HepG2 (cell line): ENCODE measurements around the gene LUZP1. TPM values are rescaled to one million over a fixed set of nuclear protein-coding genes. Genes with fewer than 3 reads are reported as not detected.

Experiments used
- CCAR2 ChIP-seq: fragments of 200-400 bp; formaldehyde crosslinking; optimal IDR thresholded peaks from 2 replicates; pipeline ENCODE3; 2018; ENCODE audit warnings: low read depth, mild to moderate bottlenecking, low read length, moderate library complexity
- DDIT3 ChIP-seq: sonication (generic); formaldehyde crosslinking; IDR thresholded peaks from 2 replicates; pipeline ENCODE4 v1.4.0; 2020; ENCODE audit warnings: mild to moderate bottlenecking, missing genetic modification reagents
- FOXA1 ChIP-seq, 2 experiments: fragments of 450-650 bp in 1 of 2; sonication (generic) in 1 of 2; formaldehyde crosslinking in 1 of 2; IDR thresholded peaks; 2 replicates each; pipeline versions ENCODE4 v1.4.0 to v1.6.1; 2016 to 2020; ENCODE audit warnings: missing genetic modification reagents in 1 of 2
- HNRNPK ChIP-seq: fragments of 200-400 bp; formaldehyde crosslinking; IDR thresholded peaks from 2 replicates; pipeline ENCODE4 v1.6.1; 2018; ENCODE audit warnings: low read length, low read depth, moderate library complexity, mild to moderate bottlenecking; ENCODE audit not compliant: poor library complexity, severe bottlenecking
- MEF2D ChIP-seq: sonication (generic); formaldehyde crosslinking; IDR thresholded peaks from 2 replicates; pipeline ENCODE4 v1.5.1; 2020; ENCODE audit warnings: mild to moderate bottlenecking, missing genetic modification reagents
- MIER3 ChIP-seq: IDR thresholded peaks from 2 replicates; pipeline ENCODE4 v1.6.1; 2016; ENCODE audit warnings: missing compliant biosample characterization, borderline replicate concordance
- MIXL1 ChIP-seq: IDR thresholded peaks from 2 replicates; pipeline ENCODE4 v1.6.1; 2016
- MXD4 ChIP-seq: IDR thresholded peaks from 2 replicates; pipeline ENCODE4 v1.6.1; 2016; ENCODE audit warnings: mild to moderate bottlenecking, missing biosample characterization, missing genetic modification reagents
- NFATC3 ChIP-seq: sonication (generic); formaldehyde crosslinking; IDR thresholded peaks from 2 replicates; pipeline ENCODE4 v1.5.1; 2020; ENCODE audit warnings: mild to moderate bottlenecking, missing genetic modification reagents
- NFKB2 ChIP-seq: sonication (generic); formaldehyde crosslinking; IDR thresholded peaks from 2 replicates; pipeline ENCODE4 v1.4.0; 2020; ENCODE audit warnings: missing genetic modification reagents, borderline replicate concordance
- PCBP1 ChIP-seq: fragments of 200-400 bp; formaldehyde crosslinking; IDR thresholded peaks from 2 replicates; pipeline ENCODE4 v1.6.1; 2017; ENCODE audit warnings: mild to moderate bottlenecking, low read depth, low read length, borderline replicate concordance
- RFX3 ChIP-seq: IDR thresholded peaks from 2 replicates; pipeline ENCODE4 v1.6.1; 2016; ENCODE audit warnings: missing biosample characterization, missing genetic modification reagents
- RFX5 ChIP-seq: IDR thresholded peaks from 2 replicates; pipeline ENCODE4 v1.6.1; 2011; ENCODE audit warnings: low read depth, low read length, improper control_type of control experiment
- SETDB1 ChIP-seq: sonication (generic); formaldehyde crosslinking; IDR thresholded peaks from 2 replicates; pipeline ENCODE4 v1.5.1; 2020; ENCODE audit warnings: missing genetic modification reagents, mild to moderate bottlenecking, borderline replicate concordance
- SMC3 ChIP-seq: IDR thresholded peaks from 2 replicates; pipeline ENCODE4 v1.6.1; 2011; ENCODE audit warnings: low read length, improper control_type of control experiment
- SMYD3 ChIP-seq: sonication (generic); formaldehyde crosslinking; IDR thresholded peaks from 2 replicates; pipeline ENCODE4 v1.8.1; 2023; ENCODE audit warnings: mild to moderate bottlenecking, missing genetic modification reagents
- SP4 ChIP-seq: sonication (generic); formaldehyde crosslinking; IDR thresholded peaks from 2 replicates; pipeline ENCODE4 v1.8.1; 2023; ENCODE audit warnings: mild to moderate bottlenecking, missing genetic modification reagents
- ZBTB37 ChIP-seq: sonication (generic); formaldehyde crosslinking; IDR thresholded peaks from 2 replicates; pipeline ENCODE4 v1.4.0; 2020; ENCODE audit warnings: mild to moderate bottlenecking, missing genetic modification reagents
- ZBTB39 ChIP-seq: sonication (generic); formaldehyde crosslinking; IDR thresholded peaks from 2 replicates; pipeline ENCODE4 v1.5.0; 2020; ENCODE audit warnings: missing genetic modification reagents
- ZEB1 ChIP-seq: IDR thresholded peaks from 2 replicates; pipeline ENCODE4 v1.6.1; 2012; ENCODE audit warnings: mild to moderate bottlenecking, low read depth, inconsistent platforms; ENCODE audit not compliant: insufficient replicate concordance
- ZNF263 ChIP-seq: sonication (generic); formaldehyde crosslinking; IDR thresholded peaks from 2 replicates; pipeline ENCODE4 v1.4.0; 2020; ENCODE audit warnings: missing genetic modification reagents
- ZNF282 ChIP-seq: fragments of 450-650 bp; IDR thresholded peaks from 2 replicates; pipeline ENCODE4 v1.6.1; 2018; ENCODE audit not compliant: partially characterized antibody
- ZNF317 ChIP-seq: sonication (generic); formaldehyde crosslinking; IDR thresholded peaks from 2 replicates; pipeline ENCODE4 v1.5.0; 2020; ENCODE audit warnings: mild to moderate bottlenecking, missing genetic modification reagents
- ZNF383 ChIP-seq: sonication (generic); formaldehyde crosslinking; IDR thresholded peaks from 2 replicates; pipeline ENCODE4 v1.4.0; 2020; ENCODE audit warnings: missing genetic modification reagents, mild to moderate bottlenecking, borderline replicate concordance
- ZNF44 ChIP-seq: sonication (generic); formaldehyde crosslinking; IDR thresholded peaks from 2 replicates; pipeline ENCODE4 v1.5.1; 2020; ENCODE audit warnings: mild to moderate bottlenecking, missing genetic modification reagents
- ZNF770 ChIP-seq: sonication (generic); formaldehyde crosslinking; IDR thresholded peaks from 2 replicates; pipeline ENCODE4 v1.5.0; 2020; ENCODE audit warnings: mild to moderate bottlenecking, missing genetic modification reagents
- polyA plus RNA-seq, 8 experiments: library from polyadenylated mRNA; depleted of rRNA in 3 of 8; stranded (reverse) in 7 of 8; unstranded in 1 of 8; fragments of >200 nt; fragmentation: Illumina TruSeq in 4 of 8; extraction: Trizol in 4 of 8; gene quantifications; 2 replicates each; pipeline versions ENCODE4 v1.2.1 to v1.2.3, GENCODE V29; 2011 to 2016; ENCODE audit warnings: low read depth in 4 of 8, missing spikeins in 1 of 8, mixed read lengths in 1 of 8; ENCODE audit not compliant: insufficient read depth in 1 of 8
- total RNA-seq, 5 experiments: library from RNA; depleted of rRNA; stranded (reverse); fragments of >200 nt; fragmentation: Illumina TruSeq; extraction: Trizol; gene quantifications; 2 replicates each; pipeline ENCODE4 v1.2.3, GENCODE V29; 2016; ENCODE audit warnings: low read depth in 1 of 5

LUZP1 gene
- total and polyA plus RNA-seq, 2 of the 13 experiments (the other 11 are each of a cell fraction or from before 2014, with no cell fraction given), result 6.9 to 12.7 TPM

- peak; percentile 97 for TF ChIP-seq ZNF770 (CRISPR knock-in tag)
- peak; percentile 91 for TF ChIP-seq ZBTB37 (CRISPR knock-in tag)
- no peak for TF ChIP-seq MXD4 (CRISPR knock-in tag)
- TF ChIP-seq ZBTB39 (CRISPR knock-in tag), result peak; percentile 97
- TF ChIP-seq ZEB1, result peak; percentile 91
- TF ChIP-seq ZNF282, result no peak
- TF ChIP-seq SMC3, result peak; percentile 34
- TF ChIP-seq MEF2D (CRISPR knock-in tag), result peak; percentile 86
- no peak for TF ChIP-seq RFX5
- TF ChIP-seq CCAR2, result no peak
- peak; percentile 99 for TF ChIP-seq ZNF263
- no peak for TF ChIP-seq SP4 (CRISPR knock-in tag)
- no peak for TF ChIP-seq ZNF44 (CRISPR knock-in tag)
- no peak for TF ChIP-seq ZNF383 (CRISPR knock-in tag)
- no peak for TF ChIP-seq PCBP1
- TF ChIP-seq HNRNPK, result no peak
- TF ChIP-seq DDIT3 (CRISPR knock-in tag), result no peak
- TF ChIP-seq ZNF317 (CRISPR knock-in tag), result peak; percentile 86; the same call in 1 of the 2 replicates
- no peak for TF ChIP-seq RFX3 (CRISPR knock-in tag)
- no peak for TF ChIP-seq NFKB2 (CRISPR knock-in tag)
- TF ChIP-seq MIER3 (CRISPR knock-in tag), result peak; percentile 82; the same call in 1 of the 2 replicates
- peak; percentile 32; the same call in 1 of the 2 replicates for TF ChIP-seq FOXA1 (IDR thresholded peaks at IDR 0.05)
- no peak; the same call in 1 of the 2 replicates for TF ChIP-seq FOXA1 (CRISPR knock-in tag; IDR thresholded peaks at IDR 0.05)
- TF ChIP-seq SMYD3 (CRISPR knock-in tag), result 0 out of 2 replicates have a peak, but pooled peaks have one; percentile 81
- TF ChIP-seq MIXL1 (CRISPR knock-in tag), result peak; percentile 74
- TF ChIP-seq NFATC3 (CRISPR knock-in tag), result no peak
- no peak for TF ChIP-seq SETDB1 (CRISPR knock-in tag)
These were observed 19.0 kb upstream of the LUZP1 start (continued) for GRCh38 chr1:23187637-23188036.
